Upper lobe of left lung (tissue), 4 donors: ENCODE measurements around the gene SPDYE16.
"Not testable (repeated sequence)": the region's sequence is repeated elsewhere in the genome, so short reads cannot be mapped to it uniquely, and the experiment has no call there.

Experiments used
- CTCF ChIP-seq, 6 experiments: fragments of 450-650 bp in 4 of 6; fragments of 200-600 bp in 2 of 6; sonication (generic) in 2 of 6; IDR thresholded peaks; one replicate each; pipeline ENCODE4 v1.5.1; 2016 to 2019; ENCODE audit warnings: antibody characterized with exemption in 6 of 6
- POLR2A ChIP-seq, 4 donors: fragments of 450-650 bp; IDR thresholded peaks; one replicate each; pipeline ENCODE4 v1.5.1; 2016 to 2017; ENCODE audit warnings: antibody characterized with exemption in 4 of 4, mild to moderate bottlenecking in 2 of 4
- POLR2AphosphoS5 ChIP-seq, 2 donors: sonication (generic); formaldehyde crosslinking; IDR thresholded peaks; one replicate each; pipeline ENCODE4 v1.5.1; 2017; ENCODE audit warnings: antibody characterized with exemption in 2 of 2

- not testable (repeated sequence) for TF ChIP-seq CTCF, POLR2A, POLR2AphosphoS5 (IDR thresholded peaks at IDR 0.05)
Measured at GRCh38 chr7:76575919-76576655, 33.0 kb upstream of the SPDYE16 start.
